SJCRH30 (cell line): Measurements from ENCODE around the gene ACSS3. TPM values are rescaled to one million over a fixed set of nuclear protein-coding genes. Genes with fewer than 3 reads are reported as not detected.

Experiments
- DNase-seq, 2 experiments: peaks; one replicate each; pipeline ENCODE4 v3.0.0-alpha.2; 2015 to 2020
- H3K27ac ChIP-seq: fragments of 250-450 bp; sonication (Bioruptor Pico); 2 replicates; pipeline ENCODE4 v1.5.1; 2020; ENCODE audit warnings: mild to moderate bottlenecking, moderate library complexity
- H3K27me3 ChIP-seq: fragments of 250-450 bp; sonication (Bioruptor Pico); 2 replicates; pipeline ENCODE4 v1.5.1; 2020; ENCODE audit warnings: mild to moderate bottlenecking, moderate library complexity
- H3K36me3 ChIP-seq: fragments of 250-450 bp; sonication (Bioruptor Pico); 2 replicates; pipeline ENCODE4 v1.5.1; 2020; ENCODE audit warnings: mild to moderate bottlenecking, moderate library complexity
- H3K4me1 ChIP-seq: fragments of 250-450 bp; sonication (Bioruptor Pico); 2 replicates; pipeline ENCODE4 v1.5.1; 2020; ENCODE audit warnings: mild to moderate bottlenecking, moderate library complexity
- H3K4me3 ChIP-seq: fragments of 250-450 bp; sonication (Bioruptor Pico); 2 replicates; pipeline ENCODE4 v1.5.1; 2020; ENCODE audit warnings: mild to moderate bottlenecking, moderate library complexity
- H3K9me3 ChIP-seq: fragments of 250-450 bp; sonication (Bioruptor Pico); replicated peaks from 2 replicates; pipeline ENCODE4 v1.5.1; 2020; ENCODE audit warnings: mild to moderate bottlenecking, moderate library complexity
- total RNA-seq: library from RNA; depleted of rRNA; stranded (reverse); fragments of >200 nt; shearing (Covaris generic); gene quantifications from 2 replicates; pipeline ENCODE4 v1.2.3, GENCODE V29; 2014

The ACSS3 gene
- total RNA-seq, 1 experiment from 2014 or later: 24.4 TPM

DNA sequence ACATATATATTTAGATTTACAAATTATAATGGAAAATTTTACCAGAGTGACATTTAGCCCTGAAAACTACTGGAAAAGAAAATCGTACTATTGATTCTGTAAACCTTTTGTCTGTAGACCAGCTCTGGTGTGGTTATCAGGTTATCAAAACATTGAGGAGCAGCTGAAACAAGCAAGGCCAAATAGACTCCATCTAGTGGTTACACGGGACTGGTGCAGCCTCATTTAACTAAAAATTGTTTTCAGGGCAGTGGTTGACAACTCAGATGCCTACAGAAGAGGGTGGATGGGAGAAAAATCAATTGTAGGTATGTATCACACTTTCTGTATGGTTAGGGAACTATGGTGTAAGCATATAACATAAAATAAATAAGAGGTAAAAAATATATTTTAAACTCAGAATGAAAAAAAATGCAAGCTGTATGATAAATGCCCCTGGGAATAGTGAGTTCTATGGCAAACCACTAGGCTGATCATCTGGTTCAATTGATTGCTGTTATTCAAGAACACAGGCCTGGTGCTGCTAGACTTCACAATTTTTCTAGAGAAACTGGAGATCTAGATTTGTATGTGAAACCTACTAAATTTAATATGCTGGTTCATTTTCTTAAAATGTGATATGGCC is 51.2 kb downstream of the ACSS3 start:
- H3K27me3 ChIP-seq: no peaks in the 10 kb centered on the region
- peak; percentile 40 to 71 for DNase-seq
- no peaks in the 10 kb centered on the region for H3K36me3 ChIP-seq
- H3K9me3 ChIP-seq: no peaks in the 10 kb centered on the region
- no peak overlapping the region for H3K27ac ChIP-seq
- H3K4me3 ChIP-seq: no peak overlapping the region
- H3K4me1 ChIP-seq: peaks cover 5% of the 10 kb centered on the region

DNA sequence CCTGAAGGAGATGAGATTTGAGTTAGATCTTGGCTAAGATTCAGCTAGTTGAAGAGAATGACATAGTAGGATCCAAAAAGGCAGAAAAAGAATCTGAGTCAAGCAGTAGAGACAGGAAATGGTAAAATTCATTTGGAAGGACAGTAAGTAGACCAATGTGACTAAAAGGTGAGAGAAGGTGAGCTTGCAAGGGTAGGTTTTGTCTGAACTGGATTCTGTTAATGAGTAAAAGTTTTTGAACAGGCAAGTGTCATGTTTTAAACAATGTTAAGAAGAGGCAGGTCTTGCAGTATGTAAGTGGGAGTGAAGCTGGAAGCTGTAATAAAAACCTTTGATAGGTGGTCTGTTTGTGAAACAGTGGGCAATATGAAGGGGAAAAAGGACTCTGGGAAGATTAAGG is 58.6 kb downstream of the ACSS3 start:
- DNase-seq: no peak
- Histone ChIP-seq H3K9me3 (no peaks in the 10 kb centered on the region), H3K4me1 (no peaks in the 10 kb centered on the region), H3K27ac (no peak overlapping the region), H3K27me3 (no peaks in the 10 kb centered on the region), H3K36me3 (no peaks in the 10 kb centered on the region), H3K4me3 (no peak overlapping the region)

DNA sequence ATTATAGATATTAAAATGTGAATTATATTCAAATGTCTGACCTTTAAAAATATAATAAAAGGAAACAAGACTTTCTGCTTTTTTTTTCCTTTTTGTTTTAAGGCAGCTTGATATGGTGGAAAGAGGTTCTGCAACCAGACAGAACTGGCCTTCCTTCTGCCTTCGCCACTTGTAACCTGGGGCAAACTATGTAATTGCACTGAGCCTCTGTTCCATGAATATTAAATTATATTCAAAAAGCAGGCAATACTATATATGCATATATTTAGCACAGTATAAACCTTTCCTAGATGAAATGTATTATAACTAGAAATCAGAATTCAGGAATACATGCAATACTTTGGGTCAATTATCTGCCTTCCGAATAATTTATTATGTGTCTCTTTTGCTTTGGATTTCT is 59.9 kb downstream of the ACSS3 start:
- Histone ChIP-seq H3K4me3 (no peak overlapping the region), H3K36me3 (no peaks in the 10 kb centered on the region), H3K9me3 (no peaks in the 10 kb centered on the region), H3K27me3 (no peaks in the 10 kb centered on the region), H3K4me1 (no peaks in the 10 kb centered on the region), H3K27ac (no peak overlapping the region)
- no peak for DNase-seq

DNA sequence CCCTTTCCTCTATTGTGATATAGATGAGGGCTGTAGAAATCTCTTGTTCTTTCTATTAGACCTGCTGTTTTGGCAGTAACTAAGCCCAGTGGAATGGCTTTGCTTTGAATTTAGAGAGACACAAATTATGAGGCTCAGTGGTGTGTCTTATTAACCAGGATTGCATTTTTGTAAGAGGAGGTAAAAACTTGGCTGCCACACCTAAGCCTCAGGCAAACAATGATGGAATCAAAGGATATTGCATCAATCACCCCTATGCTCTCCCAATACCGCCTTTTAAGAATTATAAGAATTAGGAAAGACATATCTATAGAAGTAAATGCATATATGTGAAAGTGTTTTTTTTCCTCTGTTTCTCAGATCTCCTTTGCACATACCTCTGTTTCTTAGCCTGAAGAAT is 63.3 kb downstream of the ACSS3 start:
- H3K4me3 ChIP-seq: no peak overlapping the region
- H3K4me1 ChIP-seq: no peaks in the 10 kb centered on the region
- no peaks in the 10 kb centered on the region for H3K36me3 ChIP-seq
- no peak for DNase-seq
- no peak overlapping the region for H3K27ac ChIP-seq
- H3K27me3 ChIP-seq: no peaks in the 10 kb centered on the region
- no peaks in the 10 kb centered on the region for H3K9me3 ChIP-seq

DNA sequence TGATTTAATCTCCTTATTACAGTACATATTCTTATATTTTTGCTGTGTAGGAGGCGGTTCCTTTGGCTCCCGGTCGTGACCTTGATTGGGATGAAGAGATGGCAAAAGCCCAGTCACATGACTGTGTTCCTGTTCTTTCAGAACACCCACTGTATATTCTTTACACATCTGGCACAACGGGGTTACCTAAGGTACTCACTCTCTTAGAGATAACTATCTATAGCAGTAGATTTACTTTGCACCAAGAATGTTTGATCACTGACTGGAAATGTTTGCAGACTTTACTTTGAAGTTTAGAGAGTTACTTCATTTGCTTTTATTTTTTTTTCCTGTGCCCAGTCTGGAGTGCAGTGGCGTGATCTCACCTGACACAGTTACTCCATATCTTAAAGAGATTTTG is 65.2 kb downstream of the ACSS3 start:
- no peak overlapping the region for H3K4me3 ChIP-seq
- no peak for DNase-seq

DNA sequence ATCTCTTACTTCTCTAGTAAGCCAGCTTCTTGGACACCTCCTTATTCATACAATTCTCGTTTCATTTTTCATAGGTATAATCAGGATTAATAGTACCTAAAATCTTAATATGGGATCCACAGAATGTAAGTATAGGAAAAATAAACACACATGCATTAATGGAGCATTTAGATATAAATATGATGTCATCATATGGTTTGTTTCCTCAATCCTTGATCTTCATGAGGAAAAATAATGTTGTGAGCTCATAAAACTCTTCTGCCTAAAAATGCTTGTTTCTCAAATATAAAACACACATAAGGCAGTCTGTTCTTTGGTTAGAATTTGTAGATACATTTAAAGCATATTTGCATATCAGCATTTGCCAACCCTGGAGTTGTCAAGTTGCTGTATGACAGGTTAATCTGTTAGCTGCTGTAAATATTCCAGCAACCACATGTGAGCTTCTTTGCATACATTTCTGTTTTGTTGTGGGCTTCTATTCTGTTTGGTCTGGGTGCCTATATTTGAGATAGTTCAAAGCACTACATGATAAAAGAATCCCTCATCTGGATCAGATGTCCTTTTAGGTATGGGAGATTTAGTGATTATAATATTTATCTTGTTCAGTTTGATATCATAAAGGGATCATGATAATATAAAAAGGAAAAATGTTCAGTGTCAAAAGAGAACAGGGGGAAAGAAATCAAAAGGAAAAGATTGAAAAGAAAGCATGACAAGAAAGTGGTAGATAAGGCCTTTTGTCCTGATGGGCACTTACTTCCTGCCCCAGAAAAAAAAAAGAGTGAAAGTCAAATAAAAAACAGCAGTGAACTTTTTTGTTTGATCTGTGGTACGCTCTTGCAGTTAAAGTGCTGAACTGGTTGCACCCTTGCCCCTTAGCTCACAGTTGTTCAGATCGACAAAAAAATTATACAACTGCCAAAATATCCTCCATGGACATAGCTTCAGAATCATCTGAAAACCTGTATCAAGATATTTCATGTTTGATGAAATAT is 68.6 kb downstream of the ACSS3 start:
- no peaks in the 10 kb centered on the region for H3K36me3 ChIP-seq
- H3K27me3 ChIP-seq: no peaks in the 10 kb centered on the region
- no peaks in the 10 kb centered on the region for H3K9me3 ChIP-seq
- no peak overlapping the region for H3K4me3 ChIP-seq
- DNase-seq: no peak
- H3K27ac ChIP-seq: no peak overlapping the region
- H3K4me1 ChIP-seq: no peaks in the 10 kb centered on the region

More for the DNA sequence above, 65.2 kb downstream of the ACSS3 start:
- no peaks in the 10 kb centered on the region for H3K27me3 ChIP-seq
- H3K27ac ChIP-seq: no peak overlapping the region
- no peaks in the 10 kb centered on the region for H3K36me3 ChIP-seq
- H3K9me3 ChIP-seq: no peaks in the 10 kb centered on the region
- no peaks in the 10 kb centered on the region for H3K4me1 ChIP-seq

DNA sequence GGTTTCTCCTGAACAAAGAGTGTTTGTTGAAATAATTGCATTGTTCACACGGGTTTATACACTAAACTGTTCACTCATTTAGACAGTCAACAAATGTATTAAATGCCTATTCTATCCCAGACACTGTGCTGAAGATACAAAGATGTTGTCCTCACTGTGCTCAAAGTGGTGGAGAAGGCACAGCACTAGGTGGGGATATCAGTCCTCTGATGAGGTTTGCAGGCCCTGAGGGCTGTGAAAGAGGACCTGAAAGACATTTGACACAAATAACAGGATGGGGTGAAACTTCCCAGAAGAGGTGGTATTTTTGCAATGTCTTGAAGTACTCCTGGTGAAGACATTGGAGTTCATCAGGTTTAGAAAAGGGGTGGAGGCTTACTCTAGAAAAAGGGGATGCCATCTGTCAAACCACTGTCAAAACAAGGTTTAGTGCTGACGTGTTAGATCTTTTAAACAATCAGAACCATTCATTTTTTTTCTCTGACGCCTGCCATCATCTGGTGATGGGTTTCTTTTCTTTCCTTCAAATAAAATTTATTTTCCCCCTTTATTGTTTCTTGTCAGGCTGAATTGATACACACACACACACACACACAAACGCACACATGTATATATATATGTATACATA is 69.5 kb downstream of the ACSS3 start:
- no peak overlapping the region for H3K27ac ChIP-seq
- no peak for DNase-seq
- no peak overlapping the region for H3K4me3 ChIP-seq
- no peaks in the 10 kb centered on the region for H3K4me1 ChIP-seq
- peaks cover 3% of the 10 kb centered on the region; the same call in 1 of the 2 replicates for H3K36me3 ChIP-seq
- no peaks in the 10 kb centered on the region for H3K27me3 ChIP-seq
- no peaks in the 10 kb centered on the region for H3K9me3 ChIP-seq

DNA sequence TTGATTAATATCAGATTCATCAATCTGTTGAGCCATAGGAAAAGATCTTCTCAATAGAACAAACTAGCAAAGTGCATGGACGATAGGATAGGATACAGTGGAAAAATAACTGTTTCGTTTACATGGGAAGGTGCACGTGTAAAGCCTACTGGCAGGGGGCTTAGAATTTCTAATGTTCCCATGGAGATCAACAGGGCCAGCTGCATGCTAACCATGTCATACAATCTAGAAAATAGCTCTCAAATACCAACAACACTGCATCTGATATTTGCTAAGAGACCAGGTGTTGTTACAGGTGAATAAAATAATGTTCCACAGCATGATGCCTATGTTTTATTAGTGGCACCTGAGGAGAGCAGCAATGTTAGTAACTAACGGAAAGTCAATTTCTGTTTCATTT is 72.5 kb downstream of the ACSS3 start:
- H3K27ac ChIP-seq: no peak overlapping the region
- H3K4me1 ChIP-seq: no peaks in the 10 kb centered on the region
- no peak for DNase-seq
- no peaks in the 10 kb centered on the region for H3K9me3 ChIP-seq
- H3K36me3 ChIP-seq: peaks cover 8% of the 10 kb centered on the region; the same call in 1 of the 2 replicates
- H3K4me3 ChIP-seq: no peak overlapping the region
- H3K27me3 ChIP-seq: no peaks in the 10 kb centered on the region

DNA sequence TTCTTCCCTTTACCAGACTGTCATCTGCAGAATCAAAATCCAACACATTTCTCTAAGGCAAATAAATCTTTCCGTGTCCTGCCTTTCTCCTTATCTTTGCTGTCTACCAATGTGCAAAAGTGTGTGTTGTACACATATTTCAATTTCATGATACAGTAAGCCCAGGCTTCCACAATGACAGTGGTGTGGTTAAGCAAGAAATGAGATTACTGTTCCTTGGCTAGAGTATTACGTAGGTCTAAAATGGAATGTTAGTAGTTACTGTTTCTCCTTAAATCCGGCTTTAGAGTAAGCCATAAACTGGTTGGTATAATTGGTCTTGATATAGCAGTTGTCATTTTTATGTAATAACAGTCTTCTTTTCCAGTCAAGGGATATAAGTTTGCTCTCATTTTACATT is 82.0 kb downstream of the ACSS3 start:
- H3K27ac ChIP-seq: no peak overlapping the region
- no peaks in the 10 kb centered on the region for H3K4me1 ChIP-seq
- H3K27me3 ChIP-seq: no peaks in the 10 kb centered on the region
- H3K9me3 ChIP-seq: no peaks in the 10 kb centered on the region
- H3K36me3 ChIP-seq: 0 out of 2 replicates have a peak, but pooled peaks cover 3% of the 10 kb centered on the region
- H3K4me3 ChIP-seq: no peak overlapping the region
- no peak for DNase-seq

DNA sequence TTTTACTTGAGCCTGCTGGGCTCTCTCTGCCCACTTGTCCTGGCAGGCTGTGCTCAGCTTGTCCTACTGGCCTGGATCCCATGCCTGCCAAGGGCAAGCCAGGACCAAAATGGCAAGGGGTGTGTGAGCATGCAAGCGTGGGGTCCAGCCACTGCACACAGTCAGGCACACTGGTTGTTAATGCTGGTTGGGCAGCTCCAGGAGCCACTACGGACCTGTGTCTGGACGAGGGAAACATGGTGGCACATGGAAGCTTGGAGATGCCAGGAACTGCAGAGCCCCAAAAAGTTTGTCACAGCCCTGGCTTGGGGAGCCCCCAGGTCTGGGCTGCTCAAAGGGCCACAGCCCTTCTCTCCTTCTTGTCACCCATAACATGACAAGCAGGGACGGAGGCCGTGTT is 83.8 kb downstream of the ACSS3 start:
- Histone ChIP-seq H3K27ac (no peak overlapping the region), H3K4me1 (no peaks in the 10 kb centered on the region), H3K4me3 (no peak overlapping the region), H3K36me3 (0 out of 2 replicates have a peak, but pooled peaks cover 3% of the 10 kb centered on the region), H3K27me3 (no peaks in the 10 kb centered on the region), H3K9me3 (no peaks in the 10 kb centered on the region)
- DNase-seq: no peak

DNA sequence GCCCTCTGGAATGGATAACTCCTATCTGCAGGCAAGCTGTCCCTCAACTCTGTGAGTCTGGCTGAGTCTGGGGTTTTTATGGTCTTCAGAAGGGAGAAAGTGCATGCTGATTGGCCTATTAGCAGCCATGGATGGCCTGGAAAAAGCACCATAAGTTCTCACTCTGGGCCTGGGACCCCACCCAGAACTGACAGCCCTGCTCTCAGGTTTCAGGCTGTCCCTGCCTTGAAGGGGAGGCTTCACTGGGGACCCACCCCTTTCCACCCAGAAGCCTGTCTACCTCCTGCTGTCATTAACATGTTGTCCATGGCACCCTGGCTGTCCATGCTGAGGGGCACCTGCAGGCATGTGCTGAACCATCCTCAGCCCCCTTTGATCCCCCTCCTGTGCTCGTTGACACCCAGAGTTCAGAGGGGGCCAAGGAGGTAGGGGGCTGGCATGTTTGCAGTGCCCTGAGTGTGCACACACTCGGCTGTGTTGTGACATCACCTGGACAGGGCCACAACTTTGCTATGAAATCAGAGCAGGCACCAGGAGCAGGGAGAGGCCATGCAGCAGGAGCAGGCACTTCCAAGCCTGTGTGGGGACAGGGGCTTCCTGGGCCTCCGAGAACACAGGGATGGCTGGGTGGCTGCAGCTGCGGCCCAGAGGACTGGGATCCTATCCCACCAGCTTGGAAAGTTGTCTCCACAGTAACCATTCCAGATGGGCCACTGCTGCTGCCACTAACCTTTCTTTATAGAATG is 84.7 kb downstream of the ACSS3 start:
- 0 out of 2 replicates have a peak, but pooled peaks cover 3% of the 10 kb centered on the region for H3K36me3 ChIP-seq
- peaks cover 2% of the 10 kb centered on the region; the same call in 1 of the 2 replicates for H3K4me1 ChIP-seq
- no peaks in the 10 kb centered on the region for H3K27me3 ChIP-seq
- DNase-seq: no peak
- H3K27ac ChIP-seq: no peak overlapping the region
- H3K4me3 ChIP-seq: no peak overlapping the region
- H3K9me3 ChIP-seq: no peaks in the 10 kb centered on the region; the same call in 1 of the 2 replicates

DNA sequence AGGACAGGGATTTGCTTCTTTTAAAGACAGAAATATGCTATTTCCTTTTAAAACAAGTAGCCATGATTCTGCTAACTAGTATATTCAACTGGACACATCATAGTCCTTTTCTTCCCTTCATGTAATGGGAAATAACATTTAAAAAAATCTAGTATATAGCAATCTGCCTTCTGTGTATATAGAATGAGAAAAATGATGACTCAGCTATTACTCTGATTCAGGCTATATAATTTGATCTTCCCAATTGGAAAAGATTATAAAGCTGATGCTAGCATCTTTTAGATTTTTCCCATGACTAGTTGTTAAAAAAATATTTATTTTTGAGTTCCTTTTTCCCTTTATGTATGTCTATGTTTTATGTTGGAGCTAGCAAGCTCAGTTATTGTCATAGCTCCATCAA is 86.9 kb downstream of the ACSS3 start:
- no peaks in the 10 kb centered on the region for H3K27me3 ChIP-seq
- no peaks in the 10 kb centered on the region; the same call in 1 of the 2 replicates for H3K9me3 ChIP-seq
- no peak for DNase-seq
- H3K4me1 ChIP-seq: peaks cover 5% of the 10 kb centered on the region; the same call in 1 of the 2 replicates
- no peaks in the 10 kb centered on the region for H3K36me3 ChIP-seq
- H3K4me3 ChIP-seq: no peak overlapping the region
- no peak overlapping the region for H3K27ac ChIP-seq

DNA sequence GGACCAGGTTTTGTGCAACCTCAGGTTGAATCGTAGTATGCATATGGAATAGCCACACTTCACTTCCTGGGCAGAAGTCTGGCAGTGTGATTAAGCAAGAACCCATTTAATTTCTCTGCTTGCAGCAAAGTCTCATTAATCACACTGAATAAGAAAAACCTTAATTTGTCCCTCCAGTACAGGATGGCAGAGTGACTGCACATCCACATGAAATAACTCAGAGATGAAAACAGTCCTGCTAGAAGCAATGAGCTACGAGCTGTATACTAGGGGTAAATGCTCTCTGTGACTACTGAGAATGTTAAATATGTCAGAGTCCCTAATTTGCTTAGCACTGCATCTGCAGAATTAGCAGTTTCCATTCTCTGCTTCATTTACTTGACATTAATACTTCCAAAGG is 88.9 kb downstream of the ACSS3 start:
- Histone ChIP-seq H3K4me3 (no peak overlapping the region), H3K36me3 (no peaks in the 10 kb centered on the region), H3K9me3 (no peaks in the 10 kb centered on the region; the same call in 1 of the 2 replicates), H3K27ac (no peak overlapping the region), H3K27me3 (no peaks in the 10 kb centered on the region), H3K4me1 (peaks cover 5% of the 10 kb centered on the region; the same call in 1 of the 2 replicates)
- DNase-seq: no peak

DNA sequence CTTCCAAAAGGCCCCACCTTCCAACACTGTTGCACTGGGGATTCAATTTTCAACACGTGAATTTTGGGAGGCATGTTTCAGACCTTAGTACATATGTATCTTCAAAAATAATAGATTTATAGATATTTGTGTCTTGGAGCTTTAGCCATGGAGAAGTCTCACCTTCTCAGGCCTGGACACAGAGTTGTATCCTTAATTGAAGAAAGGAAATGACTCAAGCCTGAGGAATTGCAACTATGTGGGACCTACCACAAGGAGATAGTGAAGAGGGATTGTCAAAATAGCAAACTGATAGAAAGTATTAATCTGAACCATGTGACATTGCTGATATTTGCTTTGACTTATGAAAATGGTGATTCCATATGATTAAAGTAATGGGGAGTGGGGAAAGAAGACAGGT is 89.8 kb downstream of the ACSS3 start:
- H3K9me3 ChIP-seq: no peaks in the 10 kb centered on the region; the same call in 1 of the 2 replicates
- H3K36me3 ChIP-seq: no peaks in the 10 kb centered on the region
- H3K27me3 ChIP-seq: no peaks in the 10 kb centered on the region
- H3K4me3 ChIP-seq: no peak overlapping the region
- no peak overlapping the region for H3K27ac ChIP-seq
- H3K4me1 ChIP-seq: peaks cover 5% of the 10 kb centered on the region; the same call in 1 of the 2 replicates
- DNase-seq: no peak
